HepG2 (cell line): Measurements from ENCODE around the gene OSGEPL1. TPM values are rescaled to one million over a fixed set of nuclear protein-coding genes. Genes with fewer than 3 reads are reported as not detected.

ENCODE experiments used
- AKNA ChIP-seq: sonication (generic); formaldehyde crosslinking; IDR thresholded peaks from 2 replicates; pipeline ENCODE4 v1.4.0; 2020; ENCODE audit warnings: missing genetic modification reagents, borderline replicate concordance
- BCL6 ChIP-seq: IDR thresholded peaks from 2 replicates; pipeline ENCODE4 v1.6.1; 2016; ENCODE audit warnings: missing genetic modification reagents, missing compliant biosample characterization
- FOXM1 ChIP-seq: sonication (generic); formaldehyde crosslinking; IDR thresholded peaks from 2 replicates; pipeline ENCODE4 v1.5.0; 2020; ENCODE audit warnings: missing genetic modification reagents
- HDAC2 ChIP-seq: sonication (generic); formaldehyde crosslinking; IDR thresholded peaks from 2 replicates; pipeline ENCODE4 v1.4.0; 2020; ENCODE audit warnings: missing genetic modification reagents
- HOXA3 ChIP-seq: sonication (generic); formaldehyde crosslinking; IDR thresholded peaks from 2 replicates; pipeline ENCODE4 v1.5.0; 2020; ENCODE audit warnings: missing genetic modification reagents
- NONO ChIP-seq, 2 experiments: fragments of 450-650 bp in 1 of 2; sonication (generic) in 1 of 2; formaldehyde crosslinking in 1 of 2; IDR thresholded peaks in 1 of 2; conservative IDR thresholded peaks in 1 of 2; 2 replicates each; pipeline versions ENCODE4 v1.6.1 to v1.8.0; 2017 to 2022; ENCODE audit warnings: mild to moderate bottlenecking in 1 of 2, missing genetic modification reagents in 1 of 2, moderate library complexity in 1 of 2
- PAX8 ChIP-seq: sonication (generic); formaldehyde crosslinking; IDR thresholded peaks from 2 replicates; pipeline ENCODE4 v1.8.0; 2022; ENCODE audit warnings: mild to moderate bottlenecking, missing genetic modification reagents, borderline replicate concordance
- TBP ChIP-seq: sonication (generic); formaldehyde crosslinking; IDR thresholded peaks from 2 replicates; pipeline ENCODE4 v1.5.0; 2020; ENCODE audit warnings: missing genetic modification reagents
- TCF7L2 ChIP-seq: IDR thresholded peaks from 2 replicates; pipeline ENCODE4 v1.6.1; 2011; ENCODE audit warnings: mild to moderate bottlenecking, low read depth, low read length, moderate library complexity
- TERF1 ChIP-seq: sonication (generic); formaldehyde crosslinking; IDR thresholded peaks from 2 replicates; pipeline ENCODE4 v1.8.0; 2022; ENCODE audit warnings: mild to moderate bottlenecking, missing genetic modification reagents, moderate library complexity
- ZBTB34 ChIP-seq: sonication (generic); formaldehyde crosslinking; IDR thresholded peaks from 2 replicates; pipeline ENCODE4 v1.8.0; 2022; ENCODE audit warnings: mild to moderate bottlenecking, missing genetic modification reagents
- ZBTB38 ChIP-seq: sonication (generic); formaldehyde crosslinking; IDR thresholded peaks from 2 replicates; pipeline ENCODE4 v1.5.1; 2020; ENCODE audit warnings: mild to moderate bottlenecking, missing genetic modification reagents
- ZNF17 ChIP-seq: sonication (generic); formaldehyde crosslinking; IDR thresholded peaks from 2 replicates; pipeline ENCODE4 v1.5.0; 2020; ENCODE audit warnings: mild to moderate bottlenecking, missing genetic modification reagents
- ZNF562 ChIP-seq: sonication (generic); formaldehyde crosslinking; IDR thresholded peaks from 2 replicates; pipeline ENCODE4 v1.8.0; 2022; ENCODE audit warnings: missing genetic modification reagents, borderline replicate concordance
- ZNF574 ChIP-seq: sonication (generic); formaldehyde crosslinking; IDR thresholded peaks from 2 replicates; pipeline ENCODE4 v1.4.0; 2020; ENCODE audit warnings: missing genetic modification reagents
- ZNF674 ChIP-seq: sonication (generic); formaldehyde crosslinking; IDR thresholded peaks from 2 replicates; pipeline ENCODE4 v1.5.0; 2020; ENCODE audit warnings: low read depth, mild to moderate bottlenecking, missing genetic modification reagents
- ZNF691 ChIP-seq: sonication (generic); formaldehyde crosslinking; IDR thresholded peaks from 2 replicates; pipeline ENCODE4 v1.4.0; 2020; ENCODE audit warnings: missing genetic modification reagents, low read depth, mild to moderate bottlenecking, borderline replicate concordance
- polyA plus RNA-seq, 8 experiments: library from polyadenylated mRNA; depleted of rRNA in 3 of 8; stranded (reverse) in 7 of 8; unstranded in 1 of 8; fragments of >200 nt; fragmentation: Illumina TruSeq in 4 of 8; extraction: Trizol in 4 of 8; gene quantifications; 2 replicates each; pipeline versions ENCODE4 v1.2.1 to v1.2.3, GENCODE V29; 2011 to 2016; ENCODE audit warnings: low read depth in 4 of 8, missing spikeins in 1 of 8, mixed read lengths in 1 of 8; ENCODE audit not compliant: insufficient read depth in 1 of 8
- total RNA-seq, 5 experiments: library from RNA; depleted of rRNA; stranded (reverse); fragments of >200 nt; fragmentation: Illumina TruSeq; extraction: Trizol; gene quantifications; 2 replicates each; pipeline ENCODE4 v1.2.3, GENCODE V29; 2016; ENCODE audit warnings: low read depth in 1 of 5

Gene OSGEPL1
- total and polyA plus RNA-seq, 2 of the 13 experiments (the other 11 are each of a cell fraction or from before 2014, with no cell fraction given): 10.2 to 10.8 TPM

GRCh38 chr2:189762551-189763298 lies at the start of gene OSGEPL1 (continued):
- TF ChIP-seq TCF7L2 (no peak), ZBTB38 (CRISPR knock-in tag) (peak; percentile 94), ZNF574 (peak; percentile 98), HDAC2 (CRISPR knock-in tag) (peak; percentile 77), ZNF674 (CRISPR knock-in tag) (no peak), TBP (no peak), TERF1 (CRISPR knock-in tag) (no peak), NONO (IDR thresholded peaks at IDR 0.05) (no peak), NONO (CRISPR knock-in tag; conservative IDR thresholded peaks at IDR 0.05) (peak; percentile 89), HOXA3 (CRISPR knock-in tag) (peak; percentile 93), ZNF17 (CRISPR knock-in tag) (no peak), FOXM1 (CRISPR knock-in tag) (no peak), AKNA (CRISPR knock-in tag) (no peak; the same call in 1 of the 2 replicates), ZBTB34 (CRISPR knock-in tag) (0 out of 2 replicates have a peak, but pooled peaks have one; percentile 33), BCL6 (CRISPR knock-in tag) (peak; percentile 10; the same call in 1 of the 2 replicates), ZNF562 (CRISPR knock-in tag) (no peak), PAX8 (CRISPR knock-in tag) (no peak), ZNF691 (CRISPR knock-in tag) (no peak)
